ENCODE results near the gene CEP72.

DNA sequence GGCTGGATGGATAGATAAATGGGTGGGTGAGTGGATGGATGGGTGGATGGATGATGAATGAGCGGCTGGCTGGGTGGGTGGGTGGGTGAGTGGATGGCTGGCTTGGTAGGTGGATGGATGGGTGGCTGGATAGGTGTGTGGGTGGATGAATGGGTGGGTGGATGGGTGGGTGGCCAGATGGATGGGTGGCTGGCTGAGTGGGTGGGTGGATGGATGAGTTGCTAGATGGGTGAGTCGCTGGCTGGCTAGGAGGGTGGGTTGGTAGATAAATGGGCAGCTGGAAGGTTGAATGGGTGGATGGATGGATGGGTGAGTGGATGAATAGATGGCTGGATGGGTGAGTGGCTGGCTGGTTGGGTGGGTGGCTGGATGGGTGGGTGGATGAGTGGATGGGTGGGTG is 27.9 kb upstream of the CEP72 start:
- TF ChIP-seq, protein P1, sequence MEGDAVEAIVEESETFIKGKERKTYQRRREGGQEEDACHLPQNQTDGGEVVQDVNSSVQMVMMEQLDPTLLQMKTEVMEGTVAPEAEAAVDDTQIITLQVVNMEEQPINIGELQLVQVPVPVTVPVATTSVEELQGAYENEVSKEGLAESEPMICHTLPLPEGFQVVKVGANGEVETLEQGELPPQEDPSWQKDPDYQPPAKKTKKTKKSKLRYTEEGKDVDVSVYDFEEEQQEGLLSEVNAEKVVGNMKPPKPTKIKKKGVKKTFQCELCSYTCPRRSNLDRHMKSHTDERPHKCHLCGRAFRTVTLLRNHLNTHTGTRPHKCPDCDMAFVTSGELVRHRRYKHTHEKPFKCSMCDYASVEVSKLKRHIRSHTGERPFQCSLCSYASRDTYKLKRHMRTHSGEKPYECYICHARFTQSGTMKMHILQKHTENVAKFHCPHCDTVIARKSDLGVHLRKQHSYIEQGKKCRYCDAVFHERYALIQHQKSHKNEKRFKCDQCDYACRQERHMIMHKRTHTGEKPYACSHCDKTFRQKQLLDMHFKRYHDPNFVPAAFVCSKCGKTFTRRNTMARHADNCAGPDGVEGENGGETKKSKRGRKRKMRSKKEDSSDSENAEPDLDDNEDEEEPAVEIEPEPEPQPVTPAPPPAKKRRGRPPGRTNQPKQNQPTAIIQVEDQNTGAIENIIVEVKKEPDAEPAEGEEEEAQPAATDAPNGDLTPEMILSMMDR (IDR thresholded peaks at IDR 0.05), result no peak
- TF ChIP-seq POLR2A (IDR thresholded peaks at IDR 0.05), result no peak
